ENCODE results near the gene AKAP13. TPM values are rescaled to one million over a fixed set of nuclear protein-coding genes. Genes with fewer than 3 reads are reported as not detected.
A peak's percentile ranks its signal among the peaks of the same experiment; 100 is the strongest.

Gene AKAP13
- total RNA-seq, 1 donor from 2014 or later, result 114 TPM

- Mint-ChIP-seq H3K9me3 (ENCODE audit: low read depth) (peaks cover 46% of the 10 kb centered on the region), H3K4me3 (ENCODE audit: low read depth) (no peak overlapping the region), H3K27me3 (no peaks in the 10 kb centered on the region), H3K36me3 (ENCODE audit: insufficient read depth) (peaks cover 40% of the 10 kb centered on the region), H3K4me1 (ENCODE audit: low read depth) (peaks cover 18% of the 10 kb centered on the region), H3K27ac (peak overlapping the region; percentile 84)
- TF ChIP-seq, protein P1, sequence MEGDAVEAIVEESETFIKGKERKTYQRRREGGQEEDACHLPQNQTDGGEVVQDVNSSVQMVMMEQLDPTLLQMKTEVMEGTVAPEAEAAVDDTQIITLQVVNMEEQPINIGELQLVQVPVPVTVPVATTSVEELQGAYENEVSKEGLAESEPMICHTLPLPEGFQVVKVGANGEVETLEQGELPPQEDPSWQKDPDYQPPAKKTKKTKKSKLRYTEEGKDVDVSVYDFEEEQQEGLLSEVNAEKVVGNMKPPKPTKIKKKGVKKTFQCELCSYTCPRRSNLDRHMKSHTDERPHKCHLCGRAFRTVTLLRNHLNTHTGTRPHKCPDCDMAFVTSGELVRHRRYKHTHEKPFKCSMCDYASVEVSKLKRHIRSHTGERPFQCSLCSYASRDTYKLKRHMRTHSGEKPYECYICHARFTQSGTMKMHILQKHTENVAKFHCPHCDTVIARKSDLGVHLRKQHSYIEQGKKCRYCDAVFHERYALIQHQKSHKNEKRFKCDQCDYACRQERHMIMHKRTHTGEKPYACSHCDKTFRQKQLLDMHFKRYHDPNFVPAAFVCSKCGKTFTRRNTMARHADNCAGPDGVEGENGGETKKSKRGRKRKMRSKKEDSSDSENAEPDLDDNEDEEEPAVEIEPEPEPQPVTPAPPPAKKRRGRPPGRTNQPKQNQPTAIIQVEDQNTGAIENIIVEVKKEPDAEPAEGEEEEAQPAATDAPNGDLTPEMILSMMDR (IDR thresholded peaks at IDR 0.05; ENCODE audit: unreplicated experiment), result no peak
- no peak for DNase-seq (ENCODE audit: low spot score, unreplicated experiment)
Observed at GRCh38 chr15:85451099-85451700, 70.8 kb downstream of the AKAP13 start.

GRCh38 chr15:85452436-85452835 lies 72.0 kb downstream of the AKAP13 start:
- H3K4me3 Mint-ChIP-seq (ENCODE audit: low read depth), result no peak overlapping the region
- peaks cover 44% of the 10 kb centered on the region for H3K9me3 Mint-ChIP-seq (ENCODE audit: low read depth)
- peaks cover 18% of the 10 kb centered on the region for H3K4me1 Mint-ChIP-seq (ENCODE audit: low read depth)
- DNase-seq (ENCODE audit: low spot score, unreplicated experiment), result no peak
- H3K27me3 Mint-ChIP-seq, result no peaks in the 10 kb centered on the region
- TF ChIP-seq, protein P1 (IDR thresholded peaks at IDR 0.05; ENCODE audit: unreplicated experiment), result no peak
- peaks cover 38% of the 10 kb centered on the region for H3K36me3 Mint-ChIP-seq (ENCODE audit: insufficient read depth)
- no peak overlapping the region for H3K27ac Mint-ChIP-seq

- Mint-ChIP-seq H3K4me3 (ENCODE audit: low read depth) (no peak overlapping the region), H3K4me1 (ENCODE audit: low read depth) (peaks cover 18% of the 10 kb centered on the region), H3K27ac (peak overlapping the region; percentile 57), H3K27me3 (no peaks in the 10 kb centered on the region), H3K36me3 (ENCODE audit: insufficient read depth) (peaks cover 29% of the 10 kb centered on the region), H3K9me3 (ENCODE audit: low read depth) (peaks cover 35% of the 10 kb centered on the region)
- TF ChIP-seq, protein P1 (IDR thresholded peaks at IDR 0.05; ENCODE audit: unreplicated experiment), result no peak
- DNase-seq (ENCODE audit: low spot score, unreplicated experiment), result no peak
Observed at GRCh38 chr15:85453144-85453872, 72.9 kb downstream of the AKAP13 start.

- no peaks in the 10 kb centered on the region for H3K27me3 Mint-ChIP-seq
- TF ChIP-seq, protein P1 (IDR thresholded peaks at IDR 0.05; ENCODE audit: unreplicated experiment), result peak; percentile 7
- H3K4me3 Mint-ChIP-seq (ENCODE audit: low read depth), result no peak overlapping the region
- H3K27ac Mint-ChIP-seq, result peak overlapping the region; percentile 62
- H3K4me1 Mint-ChIP-seq (ENCODE audit: low read depth), result peaks cover 21% of the 10 kb centered on the region
- peaks cover 25% of the 10 kb centered on the region for H3K36me3 Mint-ChIP-seq (ENCODE audit: insufficient read depth)
- DNase-seq (ENCODE audit: low spot score, unreplicated experiment), result no peak
- peaks cover 30% of the 10 kb centered on the region for H3K9me3 Mint-ChIP-seq (ENCODE audit: low read depth)
Observed at GRCh38 chr15:85454403-85454802, 74.0 kb downstream of the AKAP13 start.

GRCh38 chr15:85455891-85456290 lies 75.5 kb downstream of the AKAP13 start:
- peaks cover 13% of the 10 kb centered on the region for H3K36me3 Mint-ChIP-seq (ENCODE audit: insufficient read depth)
- H3K27ac Mint-ChIP-seq, result no peak overlapping the region
- peaks cover 24% of the 10 kb centered on the region for H3K4me1 Mint-ChIP-seq (ENCODE audit: low read depth)
- H3K9me3 Mint-ChIP-seq (ENCODE audit: low read depth), result peaks cover 15% of the 10 kb centered on the region
- TF ChIP-seq, protein P1 (IDR thresholded peaks at IDR 0.05; ENCODE audit: unreplicated experiment), result no peak
- DNase-seq (ENCODE audit: low spot score, unreplicated experiment), result no peak
- no peak overlapping the region for H3K4me3 Mint-ChIP-seq (ENCODE audit: low read depth)
- H3K27me3 Mint-ChIP-seq, result no peaks in the 10 kb centered on the region

Measured in progenitor cell of endocrine pancreas (in vitro differentiated cells).